ENCODE data around the gene PLD5. TPM values are rescaled to one million over a fixed set of nuclear protein-coding genes. Genes with fewer than 3 reads are reported as not detected.

Gene PLD5
- total and polyA plus RNA-seq, 2 donors (not counting 3 experiments of a cell fraction or from before 2014, with no cell fraction given) = not detected

GRCh38 chr1:242470774-242471173, 53.7 kb downstream of the PLD5 start:
- H3K9me1 ChIP-seq (replicated peaks; ENCODE audit: control insufficient read depth, extremely low read depth, insufficient read depth, low read length) = no peaks in the 10 kb centered on the region
- H3K27me3 ChIP-seq (ENCODE audit: control insufficient read depth in 2 of 2, insufficient read depth in 2 of 2, low read length in 2 of 2) = no peaks in the 10 kb centered on the region
- no peak for DNase-seq (ENCODE audit: low read depth, low spot score)
- no peak for FAIRE-seq
- no peak for TF ChIP-seq JUN (IDR thresholded peaks at IDR 0.05; ENCODE audit: borderline replicate concordance, insufficient read depth, insufficient read length, low read depth)
- no peak for TF ChIP-seq POLR2AphosphoS5 (IDR thresholded peaks at IDR 0.05; ENCODE audit: insufficient read depth, low read depth, low read length)
- TF ChIP-seq, protein P1, sequence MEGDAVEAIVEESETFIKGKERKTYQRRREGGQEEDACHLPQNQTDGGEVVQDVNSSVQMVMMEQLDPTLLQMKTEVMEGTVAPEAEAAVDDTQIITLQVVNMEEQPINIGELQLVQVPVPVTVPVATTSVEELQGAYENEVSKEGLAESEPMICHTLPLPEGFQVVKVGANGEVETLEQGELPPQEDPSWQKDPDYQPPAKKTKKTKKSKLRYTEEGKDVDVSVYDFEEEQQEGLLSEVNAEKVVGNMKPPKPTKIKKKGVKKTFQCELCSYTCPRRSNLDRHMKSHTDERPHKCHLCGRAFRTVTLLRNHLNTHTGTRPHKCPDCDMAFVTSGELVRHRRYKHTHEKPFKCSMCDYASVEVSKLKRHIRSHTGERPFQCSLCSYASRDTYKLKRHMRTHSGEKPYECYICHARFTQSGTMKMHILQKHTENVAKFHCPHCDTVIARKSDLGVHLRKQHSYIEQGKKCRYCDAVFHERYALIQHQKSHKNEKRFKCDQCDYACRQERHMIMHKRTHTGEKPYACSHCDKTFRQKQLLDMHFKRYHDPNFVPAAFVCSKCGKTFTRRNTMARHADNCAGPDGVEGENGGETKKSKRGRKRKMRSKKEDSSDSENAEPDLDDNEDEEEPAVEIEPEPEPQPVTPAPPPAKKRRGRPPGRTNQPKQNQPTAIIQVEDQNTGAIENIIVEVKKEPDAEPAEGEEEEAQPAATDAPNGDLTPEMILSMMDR (IDR thresholded peaks at IDR 0.05; ENCODE audit: extremely low read depth in 1 of 2, insufficient read depth in 1 of 2, low read depth in 1 of 2, low read length in 2 of 2) = no peak
- TF ChIP-seq EZH2 (IDR thresholded peaks at IDR 0.05; ENCODE audit: borderline replicate concordance, low read depth, low read length, severe bottlenecking) = no peak
- no peak for TF ChIP-seq FOS (IDR thresholded peaks at IDR 0.05; ENCODE audit: borderline replicate concordance, insufficient read depth, low read length)
- no peaks in the 10 kb centered on the region for H3K4me1 ChIP-seq (ENCODE audit: control insufficient read depth, extremely low read depth, insufficient read depth, low read length)
- dilution Hi-C loops (cut with MboI; ENCODE audit: extremely low pct_ligation_motif_present, low sequenced_read_pairs) (no loop called here), intact Hi-C loops (cut with micrococcal nuclease) (no loop called here)
- H3K9ac ChIP-seq (replicated peaks; ENCODE audit: extremely low read depth, insufficient read depth, low read length) = no peak overlapping the region
- H3K79me2 ChIP-seq (ENCODE audit: control insufficient read depth, insufficient read depth, low read length) = no peaks in the 10 kb centered on the region
- H3K27ac ChIP-seq (ENCODE audit: insufficient read depth, low read depth, low read length) = no peak overlapping the region
- no peak overlapping the region for H3K4me3 ChIP-seq (replicated peaks in 1 of 3; ENCODE audit: insufficient read depth in 1 of 3, low read depth in 1 of 3, low read length in 3 of 3)
- BruUV-seq (replicated peaks) = no TSS peak
- ChIA-PET CTCF (no interaction called here), POLR2A (no interaction called here)
- no peak overlapping the region for H2AFZ ChIP-seq (ENCODE audit: low read depth, low read length)
- no peaks in the 10 kb centered on the region for H3K9me3 ChIP-seq (replicated peaks; ENCODE audit: control insufficient read depth, insufficient read depth, low read length)
- H3K4me2 ChIP-seq (ENCODE audit: insufficient read depth, low read length) = no peak overlapping the region
- no peaks in the 10 kb centered on the region for H4K20me1 ChIP-seq (replicated peaks; ENCODE audit: control insufficient read depth, extremely low read depth, insufficient read depth, low read length)
- no peaks in the 10 kb centered on the region for H3K36me3 ChIP-seq (ENCODE audit: control insufficient read depth in 2 of 2, extremely low read depth in 1 of 2, insufficient read depth in 2 of 2, low read length in 2 of 2)

GRCh38 chr1:242468784-242469183, 55.7 kb downstream of the PLD5 start:
- no peaks in the 10 kb centered on the region for H4K20me1 ChIP-seq (replicated peaks; ENCODE audit: control insufficient read depth, extremely low read depth, insufficient read depth, low read length)
- ChIA-PET POLR2A (no interaction called here), CTCF (no interaction called here)
- no peaks in the 10 kb centered on the region for H3K9me1 ChIP-seq (replicated peaks; ENCODE audit: control insufficient read depth, extremely low read depth, insufficient read depth, low read length)
- no peaks in the 10 kb centered on the region for H3K4me1 ChIP-seq (ENCODE audit: control insufficient read depth, extremely low read depth, insufficient read depth, low read length)
- H3K4me3 ChIP-seq (replicated peaks in 1 of 3; ENCODE audit: insufficient read depth in 1 of 3, low read depth in 1 of 3, low read length in 3 of 3) = no peak overlapping the region
- no peak overlapping the region for H3K9ac ChIP-seq (replicated peaks; ENCODE audit: extremely low read depth, insufficient read depth, low read length)
- H3K27ac ChIP-seq (ENCODE audit: insufficient read depth, low read depth, low read length) = no peak overlapping the region
- H3K27me3 ChIP-seq (ENCODE audit: control insufficient read depth in 2 of 2, insufficient read depth in 2 of 2, low read length in 2 of 2) = no peaks in the 10 kb centered on the region
- no peak overlapping the region for H2AFZ ChIP-seq (ENCODE audit: low read depth, low read length)
- no peaks in the 10 kb centered on the region for H3K9me3 ChIP-seq (replicated peaks; ENCODE audit: control insufficient read depth, insufficient read depth, low read length)
- H3K79me2 ChIP-seq (ENCODE audit: control insufficient read depth, insufficient read depth, low read length) = no peaks in the 10 kb centered on the region
- FAIRE-seq (no peak), DNase-seq (ENCODE audit: low read depth, low spot score) (no peak)
- BruUV-seq (replicated peaks) = no TSS peak
- intact Hi-C loops (cut with micrococcal nuclease) = loop anchor here (5.0 kb wide), 1 partner anchor 859 kb away; no protein-coding TSS in a partner anchor
- H3K36me3 ChIP-seq (ENCODE audit: control insufficient read depth in 2 of 2, extremely low read depth in 1 of 2, insufficient read depth in 2 of 2, low read length in 2 of 2) = no peaks in the 10 kb centered on the region
- dilution Hi-C loops (cut with MboI; ENCODE audit: extremely low pct_ligation_motif_present, low sequenced_read_pairs) = no loop called here
- H3K4me2 ChIP-seq (ENCODE audit: insufficient read depth, low read length) = no peak overlapping the region
- no peak for TF ChIP-seq POLR2AphosphoS5 (IDR thresholded peaks at IDR 0.05; ENCODE audit: insufficient read depth, low read depth, low read length)
- no peak for TF ChIP-seq EZH2 (IDR thresholded peaks at IDR 0.05; ENCODE audit: borderline replicate concordance, low read depth, low read length, severe bottlenecking)
- no peak for TF ChIP-seq FOS (IDR thresholded peaks at IDR 0.05; ENCODE audit: borderline replicate concordance, insufficient read depth, low read length)
- TF ChIP-seq, protein P1 (IDR thresholded peaks at IDR 0.05; ENCODE audit: extremely low read depth in 1 of 2, insufficient read depth in 1 of 2, low read depth in 1 of 2, low read length in 2 of 2) = no peak
- no peak for TF ChIP-seq MYC (IDR thresholded peaks at IDR 0.05; ENCODE audit: low read depth, low read length)
- no peak for TF ChIP-seq POLR2A (IDR thresholded peaks at IDR 0.05; ENCODE audit: low read depth, low read length)
- TF ChIP-seq GATA2 (IDR thresholded peaks at IDR 0.05; ENCODE audit: insufficient read depth, insufficient read length, low read depth, low read length) = no peak
- no peak for TF ChIP-seq MAX (IDR thresholded peaks at IDR 0.05; ENCODE audit: insufficient read depth, insufficient read length)
- TF ChIP-seq JUN (IDR thresholded peaks at IDR 0.05; ENCODE audit: borderline replicate concordance, insufficient read depth, insufficient read length, low read depth) = no peak

All from endothelial cell of umbilical vein (primary cell).